Measurements from ENCODE around the gene EFNB1.

- TF ChIP-seq POLR2AphosphoS5 (IDR thresholded peaks at IDR 0.05; ENCODE audit: low read depth, low read length): no peak
- TF ChIP-seq POLR2A (IDR thresholded peaks at IDR 0.05; ENCODE audit: low read depth, low read length): no peak
- no peak for TF ChIP-seq TAF1 (IDR thresholded peaks at IDR 0.05; ENCODE audit: borderline replicate concordance, low read depth, low read length)
Measured at GRCh38 chrX:68870357-68870756, 41.5 kb downstream of the EFNB1 start.
